ENCODE data around the gene GPBP1.
"Not testable (repeated sequence)": the region's sequence is repeated elsewhere in the genome, so short reads cannot be mapped to it uniquely, and the experiment has no call there.

GPBP1 gene

GRCh38 chr5:57276353-57276752, 102.5 kb downstream of the GPBP1 start:
- DNase-seq (ENCODE audit: low spot score) (no peak), FAIRE-seq (no peak)

- FAIRE-seq: no peak
- no peak for DNase-seq (ENCODE audit: low spot score)
These were observed 103.2 kb downstream of the GPBP1 start for GRCh38 chr5:57277085-57277484.

GRCh38 chr5:57280853-57281252, 107.0 kb downstream of the GPBP1 start:
- no peak for DNase-seq (ENCODE audit: low spot score)
- FAIRE-seq: no peak

- DNase-seq (ENCODE audit: low spot score); FAIRE-seq: not testable (repeated sequence)
These were observed 111.2 kb downstream of the GPBP1 start for GRCh38 chr5:57285084-57285483.

- DNase-seq (ENCODE audit: low spot score) (no peak), FAIRE-seq (no peak)
These were observed 118.0 kb downstream of the GPBP1 start for GRCh38 chr5:57291894-57292293.

- DNase-seq (ENCODE audit: low spot score) (no peak), FAIRE-seq (no peak)
These were observed 118.5 kb downstream of the GPBP1 start for GRCh38 chr5:57292336-57292735.

GRCh38 chr5:57298295-57298984, 124.6 kb downstream of the GPBP1 start:
- peak; percentile 45 for DNase-seq (ENCODE audit: low spot score)
- FAIRE-seq: no peak

GRCh38 chr5:57298985-57299491, 125.2 kb downstream of the GPBP1 start:
- FAIRE-seq (no peak), DNase-seq (ENCODE audit: low spot score) (peak; percentile 40)

- DNase-seq (ENCODE audit: low spot score): no peak
- FAIRE-seq: no peak
These were observed 126.1 kb downstream of the GPBP1 start for GRCh38 chr5:57299986-57300385.

- peak; percentile 71 for FAIRE-seq
These were observed 128.3 kb downstream of the GPBP1 start for GRCh38 chr5:57302164-57302563.

GRCh38 chr5:57302643-57303042, 128.8 kb downstream of the GPBP1 start:
- FAIRE-seq (no peak), DNase-seq (ENCODE audit: low spot score) (peak; percentile 25)

More at GRCh38 chr5:57302164-57302563, 128.3 kb downstream of the GPBP1 start:
- DNase-seq (ENCODE audit: low spot score): peak; percentile 72

GRCh38 chr5:57303985-57304384, 130.1 kb downstream of the GPBP1 start:
- DNase-seq (ENCODE audit: low spot score) (no peak), FAIRE-seq (no peak)

- DNase-seq (ENCODE audit: low spot score): no peak
- FAIRE-seq: no peak
These were observed 131.1 kb downstream of the GPBP1 start for GRCh38 chr5:57304931-57305330.

- FAIRE-seq (no peak), DNase-seq (ENCODE audit: low spot score) (no peak)
These were observed 132.5 kb downstream of the GPBP1 start for GRCh38 chr5:57306359-57306758.

GRCh38 chr5:57307516-57307915, 133.7 kb downstream of the GPBP1 start:
- no peak for FAIRE-seq
- no peak for DNase-seq (ENCODE audit: low spot score)

- FAIRE-seq; DNase-seq (ENCODE audit: low spot score): not testable (repeated sequence)
These were observed 135.2 kb downstream of the GPBP1 start for GRCh38 chr5:57309022-57309421.

GRCh38 chr5:57311251-57311650, 137.4 kb downstream of the GPBP1 start:
- DNase-seq (ENCODE audit: low spot score) (no peak), FAIRE-seq (no peak)

- FAIRE-seq (no peak), DNase-seq (ENCODE audit: low spot score) (no peak)
These were observed 138.3 kb downstream of the GPBP1 start for GRCh38 chr5:57311921-57312735.

GRCh38 chr5:57313716-57314115, 139.9 kb downstream of the GPBP1 start:
- DNase-seq (ENCODE audit: low spot score) (no peak), FAIRE-seq (no peak)
